ENCODE measurements around the gene PI4KB.

GRCh38 chr1:151311589-151312331 is 15.5 kb downstream of the PI4KB start:
- no peak for TF ChIP-seq CTCF (conservative IDR thresholded peaks at IDR 0.05; ENCODE audit: low read length)
- no peak for TF ChIP-seq EZH2phosphoT487 (IDR thresholded peaks at IDR 0.05; ENCODE audit: borderline replicate concordance, low read depth, low read length)
